Stimulated activated CD8-positive, alpha-beta memory T cell treated with anti-CD3 and anti-CD28 coated beads, Interleukin-15, amount 100 ng/mL, for 48 hours (primary cell): Measurements from ENCODE around the gene ZNF783.
"Not testable (repeated sequence)": the region's sequence is repeated elsewhere in the genome, so short reads cannot be mapped to it uniquely, and the experiment has no call there.

ENCODE experiments used
- DNase-seq, 2 donors: peaks; one replicate each; pipeline ENCODE4 v3.0.0-alpha.2; 2020; ENCODE audit warnings: low read depth in 2 of 2

The ZNF783 gene

DNA sequence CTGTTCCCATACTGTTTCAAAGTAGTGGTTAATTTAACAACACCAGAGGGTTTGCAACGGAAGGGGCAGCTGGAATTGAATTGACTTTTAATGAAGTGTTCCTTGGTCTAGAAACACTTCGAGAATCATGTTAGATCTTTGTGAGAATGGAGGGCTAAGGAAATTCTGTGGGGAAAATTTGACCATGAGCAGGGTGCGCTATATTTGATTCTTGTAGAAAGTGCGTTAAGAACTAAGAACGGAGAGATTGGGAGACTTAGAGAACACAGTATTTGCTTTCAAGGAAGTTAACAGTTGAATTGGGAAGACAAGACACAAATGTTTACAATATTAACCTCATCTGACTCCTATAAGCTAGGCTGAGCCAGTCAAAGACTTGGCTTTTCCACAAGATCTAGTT lies 21.4 kb upstream of the ZNF783 start:
- DNase-seq, result no peak

DNA sequence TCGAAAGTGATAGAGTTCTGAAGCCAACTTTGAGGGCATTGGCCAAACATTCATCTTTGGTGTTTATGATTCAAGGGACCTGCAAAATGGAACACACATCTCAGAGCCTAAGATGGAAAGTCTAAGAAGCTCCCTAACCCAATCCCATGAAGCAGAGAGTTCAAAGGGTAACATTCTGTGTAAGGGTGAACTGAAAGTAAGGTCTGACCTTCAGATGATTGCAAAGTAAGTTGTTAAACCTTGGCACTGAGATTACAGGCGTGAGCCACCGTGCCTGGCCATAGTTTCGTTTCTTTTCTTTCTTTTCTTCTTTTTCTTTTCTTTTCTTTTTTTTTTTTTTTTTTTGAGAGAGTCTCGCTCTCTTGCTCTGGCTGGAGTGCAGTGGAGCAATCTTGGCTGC lies 20.3 kb upstream of the ZNF783 start:
- DNase-seq, result no peak

DNA sequence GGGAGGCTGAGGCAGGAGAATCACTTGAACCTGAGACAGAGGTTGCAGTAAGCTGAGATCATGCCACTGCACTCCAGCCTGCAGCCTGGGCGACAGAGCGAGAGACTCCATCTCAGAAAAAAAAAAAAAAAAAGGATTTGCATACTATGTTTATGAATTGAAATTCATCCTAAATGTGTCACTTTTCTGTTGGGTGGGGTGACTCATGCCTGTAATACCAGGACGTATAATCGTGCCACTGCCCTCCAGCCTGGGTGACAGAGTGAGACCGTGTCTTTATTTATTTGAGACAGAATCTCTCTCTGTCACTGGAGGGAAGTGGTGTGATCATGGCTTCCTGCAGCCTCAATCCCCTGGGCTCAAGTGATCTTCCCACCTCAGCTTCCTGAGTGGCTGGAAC lies 16.8 kb upstream of the ZNF783 start:
- peak; percentile 27 to 51 for DNase-seq

DNA sequence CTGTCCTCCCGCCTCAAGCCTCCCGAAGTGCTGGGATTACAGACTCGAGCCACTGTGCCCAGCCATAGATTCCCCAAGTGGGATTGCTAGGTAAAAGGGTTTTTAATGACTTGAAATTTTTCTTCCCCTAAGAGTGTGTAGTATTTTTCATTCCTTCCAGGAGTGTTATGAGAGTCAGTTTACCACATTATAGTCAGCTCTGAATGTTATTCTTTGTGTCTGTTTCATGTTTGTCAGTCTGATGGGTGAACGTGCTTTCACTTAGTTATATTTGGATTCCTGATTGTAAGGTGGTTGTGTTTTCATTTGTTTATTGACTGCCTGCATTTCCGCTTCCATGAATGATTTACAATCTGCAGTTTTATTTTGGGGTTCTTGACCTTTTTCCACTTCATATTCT lies 16.3 kb upstream of the ZNF783 start:
- no peak for DNase-seq

DNA sequence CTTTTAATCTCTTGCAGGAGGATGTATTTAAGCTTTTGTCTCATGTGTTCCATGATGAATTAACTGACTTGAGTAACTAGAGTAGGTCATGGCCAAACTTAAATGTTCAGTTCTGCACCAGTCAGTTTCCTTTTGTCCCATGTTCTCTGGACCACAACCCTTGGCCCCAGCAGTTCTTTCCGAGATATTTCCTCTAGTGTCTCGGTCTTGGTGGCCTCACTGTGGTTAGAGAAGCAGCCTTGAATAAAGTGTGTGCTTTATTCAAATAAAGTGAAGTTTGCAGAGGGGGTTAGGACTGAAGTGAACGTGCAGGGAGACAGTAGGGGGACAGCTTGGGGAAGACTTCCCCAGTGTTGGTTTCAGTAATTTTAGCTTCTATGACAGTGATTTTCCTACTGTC lies 13.2 kb upstream of the ZNF783 start:
- peak; percentile 10 to 32 for DNase-seq

DNA sequence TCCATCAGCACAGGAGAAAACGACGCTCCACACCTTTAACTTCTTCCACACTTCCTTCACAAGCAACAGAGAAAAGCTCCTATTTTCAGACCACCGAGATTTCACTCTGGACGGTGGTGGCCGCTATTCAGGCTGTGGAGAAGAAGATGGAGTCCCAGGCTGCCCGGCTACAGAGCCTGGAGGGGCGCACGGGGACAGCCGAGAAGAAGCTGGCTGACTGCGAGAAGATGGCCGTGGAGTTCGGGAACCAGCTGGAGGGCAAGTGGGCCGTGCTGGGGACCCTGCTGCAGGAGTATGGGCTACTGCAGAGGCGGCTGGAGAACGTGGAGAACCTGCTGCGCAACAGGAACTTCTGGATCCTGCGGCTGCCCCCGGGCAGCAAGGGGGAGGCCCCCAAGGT lies 11.8 kb upstream of the ZNF783 start:
- not testable (repeated sequence) for DNase-seq

DNA sequence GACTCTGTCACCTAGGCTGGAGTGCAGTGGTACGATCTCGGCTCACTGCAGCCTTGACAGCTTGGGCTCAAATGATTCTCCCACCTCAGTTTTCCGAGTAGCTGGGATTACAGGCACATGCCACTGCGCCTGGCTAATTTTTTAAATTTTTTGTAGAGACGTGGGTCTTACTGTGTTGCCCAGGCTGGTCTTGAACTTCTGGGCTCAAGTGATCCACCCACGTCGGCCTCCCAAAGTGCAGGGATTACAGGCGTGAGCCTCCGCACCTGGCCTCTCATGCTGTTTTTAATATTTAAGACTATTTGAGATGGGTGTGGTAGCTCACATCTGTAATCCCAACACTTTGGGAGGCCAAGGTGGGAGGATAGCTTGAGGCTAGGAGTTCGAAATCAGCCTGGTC lies 10.5 kb upstream of the ZNF783 start:
- not testable (repeated sequence) for DNase-seq

DNA sequence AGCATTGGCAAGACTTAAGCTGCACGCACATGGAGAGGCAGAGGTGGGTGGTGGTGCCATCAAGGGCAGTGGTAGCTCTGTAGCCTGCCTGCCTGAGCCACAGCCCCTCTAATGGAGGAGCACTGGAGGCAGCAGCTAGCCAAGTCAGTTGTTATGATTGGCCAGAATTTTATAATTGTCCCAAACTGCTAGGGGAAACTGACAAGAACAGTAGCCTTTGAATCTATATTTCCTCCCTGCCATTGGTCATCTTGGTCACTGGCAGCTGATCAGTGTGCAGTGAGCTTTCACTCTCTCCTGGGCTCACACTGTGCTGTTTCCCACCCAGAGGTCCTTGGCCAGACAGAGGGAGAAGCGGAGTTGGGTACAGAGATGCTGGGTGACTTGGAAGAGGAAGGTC lies 9.6 kb upstream of the ZNF783 start:
- no peak for DNase-seq

DNA sequence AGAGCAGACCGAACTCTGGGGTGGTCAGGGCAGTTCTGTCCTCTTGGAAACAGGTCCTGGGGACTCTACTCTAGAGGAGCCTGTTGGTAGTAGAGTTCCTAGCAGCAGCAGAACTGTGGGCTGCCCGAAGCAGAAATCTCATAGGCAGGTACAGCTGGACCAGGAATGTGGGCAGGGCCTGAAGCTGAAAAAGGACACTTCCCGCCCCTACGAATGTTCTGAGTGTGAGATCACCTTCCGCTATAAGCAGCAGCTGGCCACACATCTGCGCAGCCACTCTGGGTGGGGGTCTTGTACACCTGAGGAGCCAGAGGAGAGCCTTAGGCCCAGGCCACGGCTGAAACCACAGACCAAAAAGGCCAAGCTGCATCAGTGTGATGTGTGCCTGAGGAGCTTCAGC lies 8.3 kb upstream of the ZNF783 start:
- DNase-seq, result no peak

DNA sequence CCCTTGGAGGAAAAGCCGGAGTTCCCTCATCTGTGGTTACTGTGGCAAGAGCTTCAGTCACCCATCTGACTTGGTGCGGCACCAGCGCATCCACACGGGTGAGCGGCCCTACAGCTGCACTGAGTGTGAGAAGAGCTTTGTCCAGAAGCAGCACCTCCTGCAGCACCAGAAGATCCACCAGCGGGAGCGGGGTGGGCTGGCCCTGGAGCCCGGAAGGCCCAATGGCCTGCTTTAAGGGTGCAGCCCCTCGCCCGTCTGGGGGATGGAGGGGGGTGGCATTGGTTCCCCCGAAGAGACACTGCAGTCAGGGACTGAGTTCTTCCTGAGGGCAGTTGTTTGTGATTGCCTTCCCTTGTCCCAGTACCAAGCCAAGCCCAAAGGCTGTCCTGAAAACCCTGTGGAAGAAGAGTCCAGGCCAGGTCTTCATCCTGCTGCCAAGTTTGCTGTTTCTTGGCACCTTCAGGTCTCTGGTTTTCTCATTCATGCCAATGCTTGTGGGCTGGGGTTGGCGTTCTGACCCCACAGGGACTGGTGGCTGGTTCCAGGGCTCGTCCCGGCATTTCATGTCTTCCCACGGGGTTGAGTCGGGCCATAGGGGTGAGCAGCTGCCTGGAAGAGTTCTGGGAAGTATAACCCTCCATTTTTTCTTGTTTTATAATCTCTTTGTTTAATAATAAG lies 7.7 kb upstream of the ZNF783 start:
- DNase-seq, result no peak

DNA sequence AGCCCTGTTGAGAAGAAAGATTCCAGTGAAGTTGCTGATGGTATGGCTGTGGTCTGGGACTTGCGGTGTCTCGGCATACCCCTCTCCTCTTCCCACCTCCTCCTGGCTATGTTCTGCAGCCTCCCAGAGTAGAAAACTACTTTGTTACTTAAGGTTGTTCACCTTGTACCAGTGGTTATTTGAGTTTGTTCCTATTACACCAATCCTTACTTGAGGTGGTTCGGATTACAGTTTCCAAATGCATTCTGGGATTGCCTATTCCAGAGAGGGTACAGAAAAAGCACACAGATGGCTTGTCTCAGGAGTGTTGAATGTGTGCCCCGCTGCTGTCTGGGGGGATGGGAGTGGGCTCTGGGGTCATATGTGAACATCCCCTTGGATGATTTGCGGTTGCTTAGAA lies 6.8 kb upstream of the ZNF783 start:
- no peak for DNase-seq

DNA sequence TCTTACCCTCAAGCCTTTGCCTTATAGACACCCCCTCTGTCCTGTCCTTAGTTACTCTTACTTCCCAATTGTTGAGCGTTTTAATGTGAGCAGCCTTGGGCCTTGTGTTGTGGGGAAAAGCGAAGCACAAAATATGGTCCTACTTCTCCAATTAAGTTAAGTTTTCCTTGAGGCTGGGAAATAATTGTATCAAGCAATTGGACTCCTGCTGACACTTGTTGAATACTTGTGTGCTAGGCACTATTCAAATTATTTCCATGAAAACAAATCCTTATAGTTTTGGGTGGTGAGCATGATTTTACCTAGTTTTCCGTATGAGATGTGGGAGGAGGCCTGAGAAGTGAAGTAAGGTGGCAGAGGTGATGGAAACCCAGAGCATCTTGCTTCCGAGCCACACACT lies 5.4 kb upstream of the ZNF783 start:
- DNase-seq, result no peak

DNA sequence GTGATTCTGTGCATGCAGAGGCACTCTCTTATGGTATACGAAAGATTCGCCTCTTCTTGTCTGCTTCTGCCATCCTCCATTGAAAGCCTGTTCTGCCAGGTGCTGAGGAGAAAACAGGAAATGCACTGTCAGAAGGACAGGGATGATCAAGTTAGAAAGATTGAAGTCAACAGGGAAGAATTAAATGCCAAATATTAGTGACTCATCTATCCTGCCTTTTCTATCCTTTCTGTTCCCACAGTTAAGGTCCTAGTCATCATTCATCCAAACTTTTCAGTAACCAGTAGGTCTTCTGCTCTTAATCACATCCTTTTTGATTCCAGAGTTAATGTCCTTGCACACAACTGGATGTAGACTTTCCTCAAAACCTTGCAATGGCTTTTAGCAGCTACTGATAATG lies 4.8 kb upstream of the ZNF783 start:
- no peak for DNase-seq

DNA sequence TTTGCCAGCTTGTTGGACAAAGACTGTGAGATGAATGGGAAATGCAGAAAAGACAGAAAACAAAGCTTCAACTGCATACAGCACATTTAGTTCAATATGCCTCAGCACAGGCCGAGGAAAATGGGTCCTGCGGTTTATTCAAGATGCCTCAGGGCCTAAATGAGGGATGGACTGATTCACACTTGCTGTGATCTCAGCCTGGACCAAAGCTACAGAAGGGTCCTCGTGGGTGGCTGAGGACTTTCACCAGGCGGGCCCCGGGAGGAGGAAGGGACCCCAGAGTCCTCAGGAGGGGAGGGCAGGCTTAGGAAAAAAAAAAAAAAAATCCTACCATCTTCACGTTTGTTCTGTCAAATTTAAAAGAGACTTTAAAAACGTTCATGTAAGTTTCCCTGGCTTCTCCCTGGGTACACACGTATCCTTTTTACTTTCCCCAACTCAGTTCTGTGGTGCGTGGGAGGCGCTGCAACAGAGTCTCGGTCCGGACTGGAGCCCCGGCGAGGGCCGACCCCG lies 624 bp upstream of the ZNF783 start:
- DNase-seq, result peak; percentile 16 to 32

DNA sequence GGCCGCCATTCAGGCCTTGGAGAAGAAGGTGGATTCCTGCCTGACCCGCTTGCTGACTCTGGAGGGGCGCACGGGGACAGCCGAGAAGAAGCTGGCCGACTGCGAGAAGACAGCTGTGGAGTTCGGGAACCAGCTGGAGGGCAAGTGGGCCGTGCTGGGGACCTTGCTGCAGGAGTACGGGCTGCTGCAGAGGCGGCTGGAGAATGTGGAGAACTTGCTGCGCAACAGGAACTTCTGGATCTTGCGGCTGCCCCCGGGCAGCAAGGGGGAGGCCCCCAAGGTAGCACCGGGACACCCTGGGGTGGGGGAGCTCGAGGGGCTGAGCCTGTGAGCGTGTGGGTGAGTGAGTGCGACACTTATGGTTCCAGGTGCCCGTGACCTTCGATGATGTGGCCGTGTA lies 4.5 kb downstream of the ZNF783 start:
- no peak for DNase-seq

DNA sequence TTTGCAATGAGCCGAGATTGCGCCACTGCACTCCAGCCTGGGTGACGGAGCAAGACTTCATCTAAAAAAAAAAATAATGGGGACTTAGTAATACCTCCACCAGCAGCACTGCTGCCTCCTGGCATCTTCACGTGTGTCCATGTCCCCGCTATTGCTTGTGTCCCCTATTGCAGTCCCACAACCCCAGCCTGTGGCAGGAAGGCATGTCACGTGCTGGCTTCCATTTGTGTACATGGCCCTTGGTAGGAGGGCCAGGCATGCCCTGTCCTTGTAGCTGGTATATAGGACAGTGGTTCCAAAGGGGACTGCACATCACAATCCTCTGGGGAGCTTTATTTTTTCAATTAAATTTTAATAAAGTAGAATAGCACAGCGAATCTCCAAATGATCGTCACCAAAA lies 5.7 kb downstream of the ZNF783 start:
- no peak for DNase-seq

DNA sequence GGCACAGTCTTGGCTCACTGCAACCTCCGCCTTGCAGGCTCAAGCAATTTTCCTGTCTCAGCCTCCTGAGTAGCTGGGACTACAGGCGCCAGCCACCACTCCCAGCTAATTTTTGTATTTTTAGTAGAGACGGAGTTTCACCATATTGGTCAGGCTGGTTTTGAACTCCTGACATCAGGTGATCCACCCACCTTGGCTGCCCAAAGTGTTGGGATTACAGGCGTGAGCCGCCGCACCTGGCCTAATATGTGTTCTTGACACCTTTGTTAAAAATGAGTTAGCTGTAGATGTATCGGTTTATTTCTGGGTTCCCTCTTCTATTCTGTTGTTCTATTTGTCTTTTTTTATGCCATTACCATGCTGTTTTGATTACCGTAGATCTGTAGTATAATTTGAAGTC lies 12.4 kb downstream of the ZNF783 start:
- not testable (repeated sequence) for DNase-seq

DNA sequence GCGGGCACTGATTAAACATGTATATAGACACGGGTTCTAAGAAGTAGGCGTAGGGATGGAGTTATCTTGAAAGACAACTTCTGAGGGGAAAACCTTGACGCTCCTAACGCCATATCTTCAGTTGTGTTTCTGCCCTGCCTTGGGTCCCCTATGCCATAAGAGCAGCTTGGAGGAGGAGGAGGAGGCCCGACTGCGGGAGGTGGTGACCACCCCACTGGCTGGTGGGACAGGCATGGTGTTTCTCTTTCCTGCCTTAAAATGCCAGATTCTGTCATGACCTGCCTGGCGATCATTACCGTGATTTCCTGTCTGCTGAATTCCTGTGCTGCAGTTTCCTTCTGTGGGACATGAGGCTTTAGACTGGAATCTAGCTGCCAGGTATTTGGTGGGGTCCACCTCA lies 15.9 kb downstream of the ZNF783 start:
- DNase-seq, result no peak

DNA sequence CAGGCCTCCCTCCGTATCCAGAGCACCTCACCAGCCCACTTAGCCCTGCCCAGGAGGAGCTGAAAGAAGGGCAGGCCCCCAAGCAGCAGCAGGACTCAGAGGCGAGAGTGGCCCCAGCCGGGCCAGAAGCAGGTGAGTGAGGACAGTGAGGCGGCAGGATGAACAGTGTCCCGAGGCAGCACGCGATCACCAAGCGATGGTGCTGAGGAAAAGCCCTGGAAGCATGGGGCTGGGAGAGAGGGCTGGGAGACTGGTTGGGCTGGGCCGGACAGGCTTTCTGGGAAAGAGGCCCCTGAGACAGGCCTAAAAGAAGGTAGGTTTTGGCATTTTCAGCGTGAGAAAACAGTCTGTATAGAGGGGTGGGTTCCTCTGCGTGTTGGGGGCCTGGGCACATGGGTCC lies 16.4 kb downstream of the ZNF783 start:
- no peak for DNase-seq

DNA sequence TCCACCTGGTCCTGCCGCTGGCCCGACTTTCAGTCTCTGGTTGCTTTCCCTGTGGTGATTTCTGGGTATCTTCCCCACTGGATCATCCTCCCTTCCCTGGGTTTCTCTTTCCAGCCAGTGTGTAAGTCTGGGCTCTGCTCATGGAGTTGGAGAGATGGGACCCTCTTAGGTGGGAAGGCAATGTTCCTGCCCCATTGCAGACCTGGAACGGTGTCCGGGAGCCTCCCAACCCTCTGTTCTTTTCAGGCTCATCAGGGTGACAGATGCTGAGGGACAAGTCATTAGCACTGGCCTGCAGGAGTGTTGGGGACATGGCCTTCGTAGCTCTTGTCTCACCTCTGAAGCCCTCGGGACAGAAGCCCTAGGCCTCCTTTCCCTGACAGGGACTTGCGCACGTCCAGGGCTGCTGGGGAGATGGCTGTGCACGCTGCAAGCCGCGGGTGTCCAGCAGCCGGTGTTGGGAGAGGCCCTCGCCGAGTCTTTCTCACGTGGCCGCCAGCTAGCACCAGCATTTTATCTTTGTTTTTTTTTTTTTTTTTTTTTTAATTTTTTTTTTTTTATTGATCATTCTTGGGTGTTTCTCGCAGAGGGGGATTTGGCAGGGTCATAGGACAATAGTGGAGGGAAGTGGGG lies 17.2 kb downstream of the ZNF783 start:
- no peak for DNase-seq

DNA sequence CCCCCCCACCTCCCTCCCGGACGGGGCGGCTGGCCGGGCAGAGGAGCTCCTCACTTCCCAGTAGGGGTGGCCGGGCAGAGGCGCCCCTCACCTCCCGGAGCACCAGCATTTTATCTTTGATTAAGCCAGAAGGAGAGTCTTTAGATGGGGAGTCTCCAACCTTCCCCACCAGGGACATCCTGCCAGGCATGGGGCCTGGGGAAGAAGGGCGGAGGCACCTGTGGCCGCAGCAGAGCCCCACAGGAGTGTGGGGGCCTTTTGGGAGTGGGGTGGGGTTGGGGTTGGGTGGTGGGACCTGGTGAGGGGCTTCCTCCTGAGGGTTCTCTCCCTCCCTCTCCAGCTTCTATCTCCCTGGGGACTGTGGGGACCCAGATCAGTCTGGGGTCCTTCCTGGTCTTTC lies 18.2 kb downstream of the ZNF783 start:
- DNase-seq, result no peak

DNA sequence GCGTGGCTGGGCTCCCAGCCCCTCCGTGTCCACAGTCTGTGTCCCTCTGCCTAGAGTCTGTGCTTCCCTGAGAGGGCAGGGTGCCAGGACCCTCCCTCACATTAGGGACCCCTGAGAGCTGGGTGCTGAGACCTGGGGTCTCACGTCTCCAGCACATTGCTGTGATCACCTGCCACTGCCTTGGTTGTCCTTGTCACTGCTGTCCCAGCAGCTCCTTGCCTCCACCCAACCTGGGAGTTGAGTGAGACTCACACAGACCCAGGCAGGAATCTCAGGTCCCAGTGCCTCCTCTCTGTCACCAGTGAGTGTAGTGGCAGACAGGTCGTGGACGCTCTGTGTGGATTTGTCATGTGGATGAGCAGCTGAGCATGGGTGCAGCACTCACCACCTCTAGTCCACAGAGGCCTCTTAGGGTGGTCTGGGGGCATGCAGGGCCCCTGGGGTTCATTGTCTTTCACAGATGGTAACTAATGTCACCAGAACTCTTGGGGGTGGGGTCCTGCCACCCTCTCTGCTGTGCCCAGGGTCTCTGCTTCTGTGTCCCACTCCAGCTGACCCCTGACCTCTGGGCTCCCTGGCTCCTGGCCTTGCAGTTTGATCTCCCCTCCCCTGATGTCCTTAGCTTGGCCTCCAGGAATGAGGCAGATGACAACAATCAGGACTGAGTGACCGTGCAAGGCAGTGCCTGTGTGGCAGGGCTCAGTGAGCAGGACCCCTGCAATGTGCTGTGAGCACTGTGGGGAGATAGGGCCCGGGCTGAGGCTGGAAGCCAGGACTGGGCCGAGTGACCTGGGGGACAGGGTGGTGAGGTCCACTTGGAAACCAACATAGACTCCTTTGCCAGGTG lies 18.9 kb downstream of the ZNF783 start:
- no peak for DNase-seq
